A673 (cell line): Measurements from ENCODE around the gene A4GALT. TPM values are rescaled to one million over a fixed set of nuclear protein-coding genes. Genes with fewer than 3 reads are reported as not detected.

Experiments
- BruUV-seq: library from RNA; stranded (reverse); fragments of 400-500 nt; replicated peaks from 2 replicates; lab custom pipeline; 2021; lab: Mats Ljungman, UMichigan
- CTCF ChIA-PET: fragments of 300-600 bp; sonication (Branson Sonifier 250); formaldehyde crosslinking; loops from one replicate; lab custom pipeline; 2022; ENCODE audit warnings: antibody characterized with exemption; lab: Charles Lee
- POLR2A ChIA-PET: fragments of 300-600 bp; sonication (Branson Sonifier 250); formaldehyde crosslinking; loops from one replicate; lab custom pipeline; 2022; ENCODE audit warnings: antibody characterized with exemption; ENCODE audit not compliant: low non-redundant PET; lab: Charles Lee
- DNase-seq: peaks from one replicate; pipeline ENCODE4 v3.0.0-alpha.2; 2015; ENCODE audit warnings: low spot score
- H3K27ac ChIP-seq: fragments of 200-600 bp; sonication (generic); 2 replicates; pipeline ENCODE4 v1.5.1; 2016; ENCODE audit warnings: mixed run types, low read depth, mild to moderate bottlenecking, mixed read lengths, antibody characterized with exemption, low read length; ENCODE audit not compliant: poor library complexity, severe bottlenecking
- H3K27me3 ChIP-seq: fragments of 200-600 bp; sonication (generic); replicated peaks from 2 replicates; pipeline ENCODE4 v1.6.1; 2017; ENCODE audit warnings: mixed run types, low read depth, mild to moderate bottlenecking, mixed read lengths, antibody characterized with exemption, low read length; ENCODE audit not compliant: insufficient read depth, poor library complexity
- H3K36me3 ChIP-seq: fragments of 200-600 bp; sonication (generic); 2 replicates; pipeline ENCODE4 v1.6.1; 2016; ENCODE audit warnings: mixed run types, mild to moderate bottlenecking, mixed read lengths, antibody characterized with exemption, low read length; ENCODE audit not compliant: insufficient read depth, poor library complexity, severe bottlenecking
- H3K4me1 ChIP-seq: fragments of 200-600 bp; sonication (generic); 2 replicates; pipeline ENCODE4 v1.6.1; 2017; ENCODE audit warnings: mixed run types, mild to moderate bottlenecking, mixed read lengths, antibody characterized with exemption, low read length; ENCODE audit not compliant: insufficient read depth, poor library complexity, severe bottlenecking
- H3K4me3 ChIP-seq: fragments of 200-600 bp; sonication (generic); 2 replicates; pipeline ENCODE4 v1.5.1; 2016; ENCODE audit warnings: low read depth, mixed run types, mild to moderate bottlenecking, mixed read lengths, low read length; ENCODE audit not compliant: poor library complexity, severe bottlenecking
- H3K9me3 ChIP-seq: fragments of 200-600 bp; sonication (generic); 2 replicates; pipeline ENCODE4 v1.6.1; 2016; ENCODE audit warnings: mixed run types, low read depth, mild to moderate bottlenecking, mixed read lengths, antibody characterized with exemption, low read length; ENCODE audit not compliant: poor library complexity, severe bottlenecking
- CTCF ChIP-seq: fragments of 300-800, 200-600 bp; sonication (generic); conservative IDR thresholded peaks from 2 replicates; pipeline ENCODE4 v1.5.1; 2017; ENCODE audit warnings: low read depth, mild to moderate bottlenecking, antibody characterized with exemption, low read length, moderate library complexity, mixed read lengths
- EZH2 ChIP-seq: fragments of 200-600 bp; sonication (generic); IDR thresholded peaks from 2 replicates; pipeline ENCODE4 v1.6.1; 2017; ENCODE audit warnings: borderline replicate concordance, low read depth, mild to moderate bottlenecking, mixed read lengths, antibody characterized with exemption, low read length; ENCODE audit not compliant: poor library complexity, severe bottlenecking
- intact Hi-C: fragments of 100-400 bp; cut with micrococcal nuclease; formaldehyde crosslinking; loops from one replicate; pipeline ENCODE4 v1.10.0; 2022; ENCODE audit not compliant: unreplicated experiment
- total RNA-seq: library from RNA; stranded (reverse); gene quantifications from 2 replicates; pipeline ENCODE4 v1.2.3, GENCODE V29; 2021

A4GALT gene
- total RNA-seq, 1 experiment from 2014 or later, result 21.9 TPM

GRCh38 chr22:42719133-42719532 lies 1.5 kb downstream of the A4GALT start:
- DNase-seq, result peak; percentile 50
- no peaks in the 10 kb centered on the region for H3K36me3 ChIP-seq
- TF ChIP-seq EZH2, result no peak
- no peak for TF ChIP-seq CTCF
- intact Hi-C loops, result no loop called here
- H3K27me3 ChIP-seq, result no peaks in the 10 kb centered on the region
- H3K9me3 ChIP-seq, result no peaks in the 10 kb centered on the region
- H3K27ac ChIP-seq, result peak overlapping the region; percentile 35
- TSS peak; percentile 44 for BruUV-seq
- peak overlapping the region; percentile 81 for H3K4me3 ChIP-seq
- POLR2A ChIA-PET, result interaction anchor here (0.7 kb wide), 1 partner anchor 275 kb away, joined by 4 read pairs; no protein-coding TSS in a partner anchor
- peaks cover 21% of the 10 kb centered on the region for H3K4me1 ChIP-seq
- CTCF ChIA-PET, result no interaction called here

DNA sequence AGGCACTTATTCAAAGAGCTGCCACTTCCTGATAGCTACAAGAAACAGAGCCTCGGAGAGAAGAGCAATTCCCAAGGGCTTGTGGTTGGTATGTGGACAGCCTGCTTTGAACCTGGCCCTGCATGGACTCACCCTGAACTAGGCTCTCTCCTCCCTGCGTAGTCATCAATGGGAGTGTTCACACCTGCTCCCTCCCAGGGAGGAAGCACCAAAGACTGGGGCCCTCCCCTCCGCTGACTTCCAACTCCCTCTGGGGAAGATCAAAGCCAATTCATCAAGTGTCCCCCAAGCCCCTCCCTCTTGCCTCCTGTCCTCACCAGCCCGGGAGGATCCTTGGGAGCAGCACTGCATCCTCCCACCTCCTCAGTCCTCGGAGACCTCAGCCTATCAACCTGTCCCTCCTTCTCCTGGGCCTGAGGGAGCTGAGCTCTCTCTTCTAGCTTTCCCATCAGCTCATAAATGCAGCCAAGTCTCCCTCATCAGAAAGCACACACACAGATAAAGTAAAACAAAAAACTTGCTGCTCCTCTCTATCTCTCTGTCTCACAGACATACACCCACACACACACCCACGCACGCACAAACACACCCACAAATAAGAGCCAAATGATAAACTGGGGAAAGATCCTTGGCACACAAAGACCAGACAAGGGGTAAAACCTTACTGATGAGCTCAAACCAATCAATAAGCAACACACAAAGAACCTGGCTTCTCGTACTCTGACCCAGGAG lies 3.3 kb downstream of the A4GALT start:
- Histone ChIP-seq H3K27me3 (no peaks in the 10 kb centered on the region), H3K36me3 (no peaks in the 10 kb centered on the region), H3K27ac (peak overlapping the region; percentile 53), H3K9me3 (no peaks in the 10 kb centered on the region), H3K4me1 (peaks cover 23% of the 10 kb centered on the region), H3K4me3 (no peak overlapping the region)
- no TSS peak for BruUV-seq
- ChIA-PET POLR2A (no interaction called here), CTCF (no interaction called here)
- no peak for TF ChIP-seq EZH2
- TF ChIP-seq CTCF, result no peak
- intact Hi-C loops, result no loop called here
- DNase-seq, result peak; percentile 55

DNA sequence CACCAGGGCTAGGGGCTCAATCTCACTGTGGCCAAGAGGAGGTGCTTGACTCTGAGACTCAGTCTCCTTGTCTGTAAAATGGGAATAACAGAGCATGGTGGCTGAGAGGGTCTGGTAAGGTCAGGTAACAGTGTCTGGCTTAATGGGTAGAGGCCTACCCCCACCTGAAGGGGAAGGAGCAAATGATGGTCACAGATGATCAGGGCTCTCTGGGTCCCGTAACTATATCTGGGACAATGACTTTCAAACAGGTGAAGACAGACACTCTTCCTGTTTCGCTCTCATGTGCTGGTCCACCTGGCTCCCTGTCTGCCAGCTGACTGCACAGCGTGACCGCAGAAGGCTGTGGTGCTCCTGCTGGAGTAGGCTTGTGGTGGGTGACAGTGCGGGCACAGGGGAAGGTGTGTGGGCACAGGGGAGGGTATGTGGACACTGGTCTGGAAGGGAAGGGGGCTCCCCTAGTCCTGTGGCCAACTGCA lies 4.0 kb downstream of the A4GALT start:
- BruUV-seq, result no TSS peak

More for the DNA sequence above, 4.0 kb downstream of the A4GALT start:
- Histone ChIP-seq H3K36me3 (no peaks in the 10 kb centered on the region), H3K4me3 (no peak overlapping the region), H3K27me3 (no peaks in the 10 kb centered on the region), H3K4me1 (peaks cover 29% of the 10 kb centered on the region), H3K9me3 (no peaks in the 10 kb centered on the region), H3K27ac (peak overlapping the region; percentile 53)
- TF ChIP-seq CTCF (no peak), EZH2 (no peak)
- CTCF ChIA-PET, result no interaction called here
- POLR2A ChIA-PET, result interaction anchor here (0.6 kb wide), 1 partner anchor 102 kb away, joined by 5 read pairs; the partner anchor contains the start of gene POLDIP3
- no peak for DNase-seq
- intact Hi-C loops, result no loop called here
